Endometrium (tissue), 2 donors: ENCODE results near the gene VTI1A.

Source experiments
- FAIRE-seq: peaks from 2 replicates; lab custom pipeline; 2012; peaks lifted over from hg19 to GRCh38; lab: Jason Lieb, UNC
- donor health status: control.
- donor health status: control.

The VTI1A gene

GRCh38 chr10:112679392-112679791 lies 232.4 kb downstream of the VTI1A start:
- FAIRE-seq: no peak

GRCh38 chr10:112680586-112680985 lies 233.6 kb downstream of the VTI1A start:
- no peak for FAIRE-seq

- FAIRE-seq: no peak
Measured at GRCh38 chr10:112687647-112688046, 240.6 kb downstream of the VTI1A start.

- no peak for FAIRE-seq
Measured at GRCh38 chr10:112689327-112690072, 242.5 kb downstream of the VTI1A start.

- no peak for FAIRE-seq
Measured at GRCh38 chr10:112695539-112695938, 248.5 kb downstream of the VTI1A start.

GRCh38 chr10:112696592-112696991 lies 249.6 kb downstream of the VTI1A start:
- FAIRE-seq: no peak

GRCh38 chr10:112698133-112698817 lies 251.3 kb downstream of the VTI1A start:
- no peak for FAIRE-seq

GRCh38 chr10:112698818-112699164 lies 251.8 kb downstream of the VTI1A start:
- no peak for FAIRE-seq

- FAIRE-seq: no peak
Measured at GRCh38 chr10:112700215-112700671, 253.2 kb downstream of the VTI1A start.

- no peak for FAIRE-seq
Measured at GRCh38 chr10:112701211-112701877, 254.3 kb downstream of the VTI1A start.

- FAIRE-seq: no peak
Measured at GRCh38 chr10:112701878-112702255, 254.9 kb downstream of the VTI1A start.

GRCh38 chr10:112706577-112706976 lies 259.6 kb downstream of the VTI1A start:
- no peak for FAIRE-seq

GRCh38 chr10:112708461-112708860 lies 261.4 kb downstream of the VTI1A start:
- FAIRE-seq: no peak

- FAIRE-seq: no peak
Measured at GRCh38 chr10:112710528-112710927, 263.5 kb downstream of the VTI1A start.

GRCh38 chr10:112711366-112711765 lies 264.4 kb downstream of the VTI1A start:
- FAIRE-seq: peak; percentile 37

- FAIRE-seq: no peak
Measured at GRCh38 chr10:112712536-112712935, 265.5 kb downstream of the VTI1A start.

- no peak for FAIRE-seq
Measured at GRCh38 chr10:112713411-112713810, 266.4 kb downstream of the VTI1A start.

GRCh38 chr10:112715581-112715980 lies 268.6 kb downstream of the VTI1A start:
- FAIRE-seq: no peak

- FAIRE-seq: no peak
Measured at GRCh38 chr10:112716076-112716475, 269.1 kb downstream of the VTI1A start.

- no peak for FAIRE-seq
Measured at GRCh38 chr10:112716924-112717413, 270.0 kb downstream of the VTI1A start.

- no peak for FAIRE-seq
Measured at GRCh38 chr10:112720178-112720577, 273.2 kb downstream of the VTI1A start.

- FAIRE-seq: no peak
Measured at GRCh38 chr10:112721080-112721698, 274.2 kb downstream of the VTI1A start.

- no peak for FAIRE-seq
Measured at GRCh38 chr10:112722758-112723157, 275.7 kb downstream of the VTI1A start.
